Panc1 (cell line): ENCODE measurements around the gene BCL2L1. TPM values are rescaled to one million over a fixed set of nuclear protein-coding genes. Genes with fewer than 3 reads are reported as not detected.

ENCODE experiments used
- ATAC-seq: fragments of 200-7000 bp; cut with Tn5 transposase; 2 replicates; pipeline ENCODE4 v1.9.1; 2020; ENCODE audit warnings: mild to moderate bottlenecking, moderate library complexity
- BruUV-seq: library from RNA; stranded (reverse); fragments of 400-500 nt; replicated peaks from 2 replicates; lab custom pipeline; 2021; lab: Mats Ljungman, UMichigan
- CTCF ChIA-PET: fragments of 300-600 bp; sonication (Branson Sonifier 250); formaldehyde crosslinking; loops from one replicate; lab custom pipeline; 2022; ENCODE audit warnings: antibody characterized with exemption; lab: Charles Lee
- POLR2A ChIA-PET: fragments of 300-600 bp; sonication (Branson Sonifier 250); formaldehyde crosslinking; loops from one replicate; lab custom pipeline; 2022; ENCODE audit warnings: antibody characterized with exemption; lab: Charles Lee
- DNase-seq: peaks from one replicate; pipeline ENCODE4 v3.0.0-alpha.2; 2010; ENCODE audit warnings: low read depth, low spot score
- H3K27ac ChIP-seq: 2 replicates; pipeline ENCODE4 v1.5.1; 2011; ENCODE audit warnings: mild to moderate bottlenecking, low read length, inconsistent platforms
- H3K27me3 ChIP-seq: fragments of 200-500 bp; sonication (Bioruptor generic); 2 replicates; pipeline ENCODE4 v1.6.0; 2014; ENCODE audit warnings: low read length, inconsistent platforms; ENCODE audit not compliant: control insufficient read depth, insufficient read depth
- H3K36me3 ChIP-seq: fragments of 200-500 bp; sonication (Bioruptor generic); 2 replicates; pipeline ENCODE4 v1.5.1; 2014; ENCODE audit warnings: inconsistent platforms, mild to moderate bottlenecking, low read length, moderate library complexity; ENCODE audit not compliant: control insufficient read depth, insufficient read depth
- H3K4me1 ChIP-seq: 2 replicates; pipeline ENCODE4 v1.5.1; 2011; ENCODE audit warnings: inconsistent platforms, mild to moderate bottlenecking, low read length, moderate library complexity; ENCODE audit not compliant: control insufficient read depth, insufficient read depth
- H3K4me3 ChIP-seq, 2 experiments: 2 replicates each; pipeline ENCODE4 v1.5.1; 2011 to 2012; ENCODE audit warnings: low read depth in 2 of 2, low read length in 2 of 2, mild to moderate bottlenecking in 2 of 2, inconsistent platforms in 1 of 2, moderate library complexity in 1 of 2
- H3K9me3 ChIP-seq: fragments of 200-500 bp; sonication (Bioruptor generic); 2 replicates; pipeline ENCODE4 v1.5.1; 2014; ENCODE audit warnings: low read depth, mild to moderate bottlenecking, inconsistent platforms, low read length, moderate library complexity; ENCODE audit not compliant: control insufficient read depth, insufficient read depth
- CTCF ChIP-seq: fragments of 450-650 bp; IDR thresholded peaks from 2 replicates; pipeline ENCODE4 v1.5.1; 2017; ENCODE audit warnings: mild to moderate bottlenecking
- POLR2AphosphoS5 ChIP-seq: IDR thresholded peaks from 2 replicates; pipeline ENCODE4 v1.6.1; 2012; ENCODE audit warnings: mild to moderate bottlenecking, low read depth, low read length, moderate library complexity
- REST ChIP-seq, 2 experiments: IDR thresholded peaks; 2 replicates each; pipeline ENCODE4 v1.6.1; 2011 to 2012; ENCODE audit warnings: low read depth in 2 of 2, control low read depth in 1 of 2, low read length in 1 of 2, mild to moderate bottlenecking in 1 of 2, moderate library complexity in 1 of 2; ENCODE audit not compliant: insufficient read depth in 1 of 2
- SIN3A ChIP-seq: IDR thresholded peaks from 2 replicates; pipeline ENCODE4 v1.6.1; 2012; ENCODE audit warnings: low read depth, mild to moderate bottlenecking, low read length, moderate library complexity, borderline replicate concordance; ENCODE audit not compliant: insufficient read depth
- TCF7L2 ChIP-seq: IDR thresholded peaks from 2 replicates; pipeline ENCODE4 v1.6.1; 2011; ENCODE audit warnings: mild to moderate bottlenecking, low read depth, low read length, inconsistent platforms
- in situ Hi-C: cut with HindIII; loops from 2 replicates; pipeline ENCODE4 v1.10.0; 2016; ENCODE audit warnings: low sequenced_read_pairs, low pct_unique_long_range_greater_than_20kb
- intact Hi-C: fragments of 100-400 bp; cut with micrococcal nuclease; formaldehyde crosslinking; loops from one replicate; pipeline ENCODE4 v1.10.0; 2022; ENCODE audit not compliant: unreplicated experiment
- total RNA-seq: library from RNA; stranded (reverse); gene quantifications from one replicate; pipeline ENCODE4 v1.2.1, GENCODE V29; 2021; ENCODE audit not compliant: unreplicated experiment

BCL2L1 gene
- total RNA-seq, 1 experiment from 2014 or later, result 150 TPM

DNA sequence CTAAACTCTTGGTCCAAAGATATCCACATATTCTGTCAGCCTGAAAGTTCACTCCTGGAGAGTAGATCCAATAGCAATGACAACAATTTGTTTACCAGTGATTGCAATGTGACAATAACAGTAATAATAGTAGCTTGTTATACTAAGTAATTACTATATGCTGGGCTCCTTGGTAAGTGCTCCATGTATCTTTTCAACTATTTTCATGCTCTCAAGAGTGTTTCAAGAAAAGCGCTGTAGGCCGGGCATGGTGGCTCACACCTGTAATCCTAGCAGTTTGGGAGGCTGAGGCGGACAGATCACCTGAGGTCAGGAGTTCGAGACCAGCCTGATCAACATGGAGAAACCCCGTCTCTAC is 15.4 kb downstream of the BCL2L1 start:
- ChIA-PET CTCF (interaction anchor here (0.7 kb wide), 1 partner anchor 10 kb away, joined by 5 read pairs; no protein-coding TSS in a partner anchor), POLR2A (interaction anchor here (0.7 kb wide), 1 partner anchor 25 kb away, joined by 16 read pairs; no protein-coding TSS in a partner anchor)
- in situ Hi-C loops, result no loop called here
- intact Hi-C loops, result no loop called here
- no peak for ATAC-seq
- H3K27me3 ChIP-seq, result no peaks in the 10 kb centered on the region
- DNase-seq, result no peak
- peaks cover 12% of the 10 kb centered on the region; the same call in 1 of the 2 replicates for H3K36me3 ChIP-seq
- H3K4me1 ChIP-seq, result peaks cover 51% of the 10 kb centered on the region
- no peaks in the 10 kb centered on the region for H3K9me3 ChIP-seq
- no peak overlapping the region for H3K4me3 ChIP-seq
- TF ChIP-seq REST (IDR thresholded peaks at IDR 0.05; ENCODE audit: insufficient read depth in 1 of 2, low read depth in 2 of 2, low read length in 1 of 2) (no peak), CTCF (no peak), TCF7L2 (no peak), SIN3A (no peak), POLR2AphosphoS5 (no peak)
- BruUV-seq, result no TSS peak
- no peak overlapping the region for H3K27ac ChIP-seq

- Histone ChIP-seq H3K9me3 (no peaks in the 10 kb centered on the region), H3K27me3 (no peaks in the 10 kb centered on the region), H3K27ac (peak overlapping the region; percentile 54), H3K4me1 (peaks cover 46% of the 10 kb centered on the region), H3K36me3 (peaks cover 12% of the 10 kb centered on the region; the same call in 1 of the 2 replicates), H3K4me3 (no peak overlapping the region)
- ChIA-PET POLR2A (interaction anchor here (0.6 to 0.7 kb wide), 2 partner anchors 9 to 25 kb away, joined by 3 to 16 read pairs; no protein-coding TSS in a partner anchor), CTCF (interaction anchor here (0.6 to 1.4 kb wide), 3 partner anchors 9 to 17 kb away, joined by 3 to 5 read pairs (median 3); no protein-coding TSS in a partner anchor)
- TF ChIP-seq SIN3A (no peak), TCF7L2 (no peak), REST (IDR thresholded peaks at IDR 0.05; ENCODE audit: insufficient read depth in 1 of 2, low read depth in 2 of 2, low read length in 1 of 2) (no peak), CTCF (no peak), POLR2AphosphoS5 (no peak)
- in situ Hi-C loops (no loop called here), intact Hi-C loops (no loop called here)
- DNase-seq, result no peak
- no peak for ATAC-seq
- TSS peak; percentile 4 for BruUV-seq
These were observed 15.9 kb downstream of the BCL2L1 start for GRCh38 chr20:31706607-31707257.
